Loucy (cell line): ENCODE results near the gene IGSF3.

Experiments used
- EZH2phosphoT487 ChIP-seq: fragments of 200-600 bp; IDR thresholded peaks from 2 replicates; pipeline ENCODE4 v1.6.1; 2018; ENCODE audit warnings: antibody characterized with exemption, mild to moderate bottlenecking, moderate library complexity, borderline replicate concordance
- TF ChIP-seq, protein P1 (sequence below): fragments of 200-600 bp; sonication (generic); conservative IDR thresholded peaks from 2 replicates; pipeline ENCODE4 v1.5.1; 2014; ENCODE audit warnings: mild to moderate bottlenecking, antibody characterized with exemption, low read length

DNA sequence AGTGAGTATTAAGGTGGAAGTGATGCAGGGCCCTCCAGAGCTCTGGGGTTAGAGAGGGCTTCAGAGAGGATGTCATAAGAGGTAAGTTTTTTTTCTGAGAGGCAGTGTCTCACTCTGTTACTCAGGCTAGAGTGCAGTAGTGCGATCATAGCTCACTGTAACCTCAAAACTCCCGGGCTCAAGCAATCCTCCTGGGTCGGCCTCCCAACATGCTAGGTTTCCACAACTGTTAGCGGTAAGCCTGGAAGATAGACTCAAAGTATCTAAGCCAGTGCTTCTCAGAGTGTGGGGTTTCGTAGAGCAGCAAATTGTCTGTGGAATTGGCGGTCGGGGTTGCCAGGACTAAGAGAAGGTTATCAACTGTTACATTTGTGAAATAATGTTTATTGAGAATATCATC, 18.6 kb upstream of the IGSF3 start:
- TF ChIP-seq, protein P1, sequence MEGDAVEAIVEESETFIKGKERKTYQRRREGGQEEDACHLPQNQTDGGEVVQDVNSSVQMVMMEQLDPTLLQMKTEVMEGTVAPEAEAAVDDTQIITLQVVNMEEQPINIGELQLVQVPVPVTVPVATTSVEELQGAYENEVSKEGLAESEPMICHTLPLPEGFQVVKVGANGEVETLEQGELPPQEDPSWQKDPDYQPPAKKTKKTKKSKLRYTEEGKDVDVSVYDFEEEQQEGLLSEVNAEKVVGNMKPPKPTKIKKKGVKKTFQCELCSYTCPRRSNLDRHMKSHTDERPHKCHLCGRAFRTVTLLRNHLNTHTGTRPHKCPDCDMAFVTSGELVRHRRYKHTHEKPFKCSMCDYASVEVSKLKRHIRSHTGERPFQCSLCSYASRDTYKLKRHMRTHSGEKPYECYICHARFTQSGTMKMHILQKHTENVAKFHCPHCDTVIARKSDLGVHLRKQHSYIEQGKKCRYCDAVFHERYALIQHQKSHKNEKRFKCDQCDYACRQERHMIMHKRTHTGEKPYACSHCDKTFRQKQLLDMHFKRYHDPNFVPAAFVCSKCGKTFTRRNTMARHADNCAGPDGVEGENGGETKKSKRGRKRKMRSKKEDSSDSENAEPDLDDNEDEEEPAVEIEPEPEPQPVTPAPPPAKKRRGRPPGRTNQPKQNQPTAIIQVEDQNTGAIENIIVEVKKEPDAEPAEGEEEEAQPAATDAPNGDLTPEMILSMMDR, result no peak
- no peak for TF ChIP-seq EZH2phosphoT487
